H54 (cell line): ENCODE results near the gene UBR4.

ENCODE experiments used
- DNase-seq: peaks from one replicate; pipeline ENCODE4 v3.0.0; 2011; ENCODE audit warnings: low spot score, mixed read lengths; ENCODE audit not compliant: insufficient read length
- FAIRE-seq: peaks from 3 replicates; lab custom pipeline; 2011; peaks lifted over from hg19 to GRCh38; lab: Jason Lieb, UNC
- POLR2A ChIP-seq: IDR thresholded peaks from 2 replicates; pipeline ENCODE4 v1.6.1; 2011; ENCODE audit warnings: low read depth, mild to moderate bottlenecking, low read length

UBR4 gene

GRCh38 chr1:19067182-19067911, 142.7 kb downstream of the UBR4 start:
- DNase-seq (peak; percentile 41), FAIRE-seq (no peak)
- TF ChIP-seq POLR2A: no peak

GRCh38 chr1:19066874-19067181, 143.2 kb downstream of the UBR4 start:
- no peak for DNase-seq
- no peak for TF ChIP-seq POLR2A
- no peak for FAIRE-seq

- no peak for TF ChIP-seq POLR2A
- no peak for FAIRE-seq
- DNase-seq: peak; percentile 30
Measured at GRCh38 chr1:19066248-19066873, 143.7 kb downstream of the UBR4 start.

- no peak for DNase-seq
- no peak for TF ChIP-seq POLR2A
- no peak for FAIRE-seq
Measured at GRCh38 chr1:19065526-19066247, 144.4 kb downstream of the UBR4 start.

- DNase-seq: no peak
- no peak for TF ChIP-seq POLR2A
- FAIRE-seq: no peak
Measured at GRCh38 chr1:19064906-19065450, 145.1 kb downstream of the UBR4 start.

- FAIRE-seq: no peak
- TF ChIP-seq POLR2A: no peak
- no peak for DNase-seq
Measured at GRCh38 chr1:19063122-19063521, 146.9 kb downstream of the UBR4 start.

- no peak for FAIRE-seq
- TF ChIP-seq POLR2A: no peak
- DNase-seq: no peak
Measured at GRCh38 chr1:19062258-19063029, 147.6 kb downstream of the UBR4 start.

- FAIRE-seq (no peak), DNase-seq (no peak)
- TF ChIP-seq POLR2A: no peak
Measured at GRCh38 chr1:19061798-19062197, 148.3 kb downstream of the UBR4 start.

- no peak for TF ChIP-seq POLR2A
- FAIRE-seq: no peak
- no peak for DNase-seq
Measured at GRCh38 chr1:19061343-19061742, 148.7 kb downstream of the UBR4 start.

- no peak for DNase-seq
- TF ChIP-seq POLR2A: no peak
- FAIRE-seq: no peak
Measured at GRCh38 chr1:19059773-19060172, 150.3 kb downstream of the UBR4 start.

GRCh38 chr1:19058476-19058797, 151.6 kb downstream of the UBR4 start:
- TF ChIP-seq POLR2A: no peak
- no peak for FAIRE-seq
- DNase-seq: no peak

GRCh38 chr1:19057784-19058475, 152.1 kb downstream of the UBR4 start:
- TF ChIP-seq POLR2A: no peak
- no peak for FAIRE-seq
- no peak for DNase-seq

- FAIRE-seq: no peak
- TF ChIP-seq POLR2A: no peak
- DNase-seq: no peak
Measured at GRCh38 chr1:19057182-19057779, 152.8 kb downstream of the UBR4 start.
